Endometrium (tissue), 2 donors: ENCODE results near the gene PRKAG2.

Experiments
- FAIRE-seq: peaks from 2 replicates; lab custom pipeline; 2012; peaks lifted over from hg19 to GRCh38; lab: Jason Lieb, UNC
- donor health status: control.
- donor health status: control.

PRKAG2 gene

GRCh38 chr7:151677581-151678226 lies 199.2 kb downstream of the PRKAG2 start:
- no peak for FAIRE-seq

- no peak for FAIRE-seq
Measured at GRCh38 chr7:151676759-151677158, 200.2 kb downstream of the PRKAG2 start.

GRCh38 chr7:151675196-151675920 lies 201.6 kb downstream of the PRKAG2 start:
- FAIRE-seq = no peak

- FAIRE-seq = no peak
Measured at GRCh38 chr7:151674161-151674920, 202.6 kb downstream of the PRKAG2 start.

GRCh38 chr7:151673216-151673615 lies 203.7 kb downstream of the PRKAG2 start:
- FAIRE-seq = no peak

- FAIRE-seq = no peak
Measured at GRCh38 chr7:151672716-151673115, 204.2 kb downstream of the PRKAG2 start.

- no peak for FAIRE-seq
Measured at GRCh38 chr7:151671514-151671913, 205.4 kb downstream of the PRKAG2 start.

- no peak for FAIRE-seq
Measured at GRCh38 chr7:151669762-151670161, 207.2 kb downstream of the PRKAG2 start.

- no peak for FAIRE-seq
Measured at GRCh38 chr7:151666886-151667285, 210.0 kb downstream of the PRKAG2 start.

GRCh38 chr7:151665368-151665767 lies 211.5 kb downstream of the PRKAG2 start:
- FAIRE-seq = no peak

- FAIRE-seq = no peak
Measured at GRCh38 chr7:151664268-151664667, 212.6 kb downstream of the PRKAG2 start.

GRCh38 chr7:151663382-151664100 lies 213.4 kb downstream of the PRKAG2 start:
- no peak for FAIRE-seq

GRCh38 chr7:151662251-151662826 lies 214.6 kb downstream of the PRKAG2 start:
- FAIRE-seq = no peak

GRCh38 chr7:151661587-151661986 lies 215.3 kb downstream of the PRKAG2 start:
- FAIRE-seq = no peak

GRCh38 chr7:151660141-151660540 lies 216.8 kb downstream of the PRKAG2 start:
- no peak for FAIRE-seq

GRCh38 chr7:151659219-151659618 lies 217.7 kb downstream of the PRKAG2 start:
- FAIRE-seq = no peak

GRCh38 chr7:151658778-151659177 lies 218.1 kb downstream of the PRKAG2 start:
- FAIRE-seq = no peak

- no peak for FAIRE-seq
Measured at GRCh38 chr7:151657173-151657572, 219.7 kb downstream of the PRKAG2 start.

GRCh38 chr7:151655555-151655954 lies 221.4 kb downstream of the PRKAG2 start:
- FAIRE-seq = no peak

GRCh38 chr7:151652111-151652510 lies 224.8 kb downstream of the PRKAG2 start:
- no peak for FAIRE-seq

GRCh38 chr7:151650161-151650560 lies 226.8 kb downstream of the PRKAG2 start:
- no peak for FAIRE-seq

GRCh38 chr7:151648429-151648828 lies 228.5 kb downstream of the PRKAG2 start:
- no peak for FAIRE-seq
